Naive thymus-derived CD4-positive, alpha-beta T cell (primary cell): ENCODE data around the gene HYI. TPM values are rescaled to one million over a fixed set of nuclear protein-coding genes. Genes with fewer than 3 reads are reported as not detected.
A peak's percentile ranks its signal among the peaks of the same experiment; 100 is the strongest.

Experiments used
- ATAC-seq: fragments of 150-1000 bp; cut with Tn5 transposase; 2 replicates; pipeline ENCODE4 v1.10.0; 2021; ENCODE audit warnings: mild to moderate bottlenecking, moderate library complexity
- CTCF ChIA-PET: fragments of 350-600 bp; sonication (Branson Sonifier 250); formaldehyde crosslinking; loops from one replicate; lab custom pipeline; 2021; ENCODE audit warnings: antibody characterized with exemption; lab: Charles Lee
- POLR2A ChIA-PET: fragments of 350-600 bp; sonication (Branson Sonifier 250); formaldehyde crosslinking; loops from one replicate; lab custom pipeline; 2021; ENCODE audit warnings: antibody characterized with exemption, inconsistent platforms; lab: Charles Lee
- DNase-seq, 9 donors: peaks; one replicate each; pipeline versions ENCODE4 v3.0.0 to v3.0.0-alpha.2; 2020 to 2022; ENCODE audit warnings: mixed read lengths in 1 of 9
- H3K27ac ChIP-seq: one replicate; pipeline ENCODE4 v1.7.0; 2013; ENCODE audit warnings: mild to moderate bottlenecking, low read depth, low read length, moderate library complexity
- H3K27me3 ChIP-seq, 2 donors: one replicate each; pipeline ENCODE4 v1.7.0; 2013; ENCODE audit warnings: low read length in 2 of 2, mild to moderate bottlenecking in 2 of 2, moderate library complexity in 2 of 2; ENCODE audit not compliant: control insufficient read depth in 2 of 2, insufficient read depth in 2 of 2
- H3K36me3 ChIP-seq, 3 experiments: 1 replicate in 2 of 3; 2 replicates in 1 of 3; pipeline ENCODE4 v1.7.0; 2013; ENCODE audit warnings: low read length in 3 of 3, mild to moderate bottlenecking in 3 of 3, moderate library complexity in 1 of 3; ENCODE audit not compliant: insufficient read depth in 3 of 3, control insufficient read depth in 2 of 3
- H3K4me1 ChIP-seq, 2 donors: one replicate each; pipeline ENCODE4 v1.7.0; 2013; ENCODE audit warnings: low read length in 2 of 2, mild to moderate bottlenecking in 2 of 2, moderate library complexity in 1 of 2; ENCODE audit not compliant: control insufficient read depth in 2 of 2, insufficient read depth in 2 of 2
- H3K4me3 ChIP-seq: 2 replicates; pipeline ENCODE4 v1.7.0; 2013; ENCODE audit warnings: mild to moderate bottlenecking, low read length
- H3K9me3 ChIP-seq, 3 experiments: 1 replicate in 2 of 3; 2 replicates in 1 of 3; pipeline ENCODE4 v1.7.0; 2013; ENCODE audit warnings: low read length in 3 of 3; ENCODE audit not compliant: control insufficient read depth in 2 of 3
- H3K27ac Mint-ChIP-seq, 9 donors: one replicate each; pipeline ENCODE4 v1.8.0; 2020 to 2022; ENCODE audit warnings: mixed read lengths in 9 of 9, mild to moderate bottlenecking in 8 of 9, moderate library complexity in 5 of 9, inconsistent platforms in 2 of 9
- H3K27me3 Mint-ChIP-seq, 5 donors: one replicate each; pipeline ENCODE4 v1.8.0; 2021 to 2022; ENCODE audit warnings: mixed read lengths in 5 of 5, mild to moderate bottlenecking in 1 of 5
- H3K36me3 Mint-ChIP-seq, 5 donors: one replicate each; pipeline ENCODE4 v1.8.0; 2020 to 2022; ENCODE audit warnings: mixed read lengths in 5 of 5, mild to moderate bottlenecking in 3 of 5, inconsistent platforms in 1 of 5
- H3K4me1 Mint-ChIP-seq, 7 donors: one replicate each; pipeline ENCODE4 v1.8.0; 2020 to 2022; ENCODE audit warnings: mixed read lengths in 7 of 7, mild to moderate bottlenecking in 3 of 7, inconsistent platforms in 1 of 7
- H3K4me3 Mint-ChIP-seq, 10 donors: one replicate each; pipeline ENCODE4 v1.8.0; 2020 to 2022; ENCODE audit warnings: mild to moderate bottlenecking in 10 of 10, mixed read lengths in 10 of 10, moderate library complexity in 6 of 10, inconsistent platforms in 2 of 10
- H3K9me3 Mint-ChIP-seq, 11 donors: one replicate each; pipeline ENCODE4 v1.8.0; 2020 to 2022; ENCODE audit warnings: mixed read lengths in 11 of 11, mild to moderate bottlenecking in 4 of 11, inconsistent platforms in 1 of 11, moderate library complexity in 1 of 11
- intact Hi-C, 2 donors: fragments of 100-400 bp; cut with micrococcal nuclease; formaldehyde crosslinking; loops; one replicate each; pipeline ENCODE4 v1.15.1; 2023
- polyA plus RNA-seq, 2 donors: library from polyadenylated mRNA; unstranded; fragments of 300-500 nt; fragmentation: Illumina TruSeq; gene quantifications; one replicate each; pipeline ENCODE4 v1.2.3, GENCODE V29; 2021
- total RNA-seq, 6 experiments: library from RNA in 5 of 6; stranded (reverse) in 5 of 6; gene quantifications; 1 replicate in 5 of 6; 2 replicates in 1 of 6; pipeline ENCODE4 v1.2.3 and lab custom pipeline; 2021 to 2026

Gene HYI
- total and polyA plus RNA-seq, 7 experiments from 2014 or later, result 4.4 to 29.3 (median 22.3) TPM

DNA sequence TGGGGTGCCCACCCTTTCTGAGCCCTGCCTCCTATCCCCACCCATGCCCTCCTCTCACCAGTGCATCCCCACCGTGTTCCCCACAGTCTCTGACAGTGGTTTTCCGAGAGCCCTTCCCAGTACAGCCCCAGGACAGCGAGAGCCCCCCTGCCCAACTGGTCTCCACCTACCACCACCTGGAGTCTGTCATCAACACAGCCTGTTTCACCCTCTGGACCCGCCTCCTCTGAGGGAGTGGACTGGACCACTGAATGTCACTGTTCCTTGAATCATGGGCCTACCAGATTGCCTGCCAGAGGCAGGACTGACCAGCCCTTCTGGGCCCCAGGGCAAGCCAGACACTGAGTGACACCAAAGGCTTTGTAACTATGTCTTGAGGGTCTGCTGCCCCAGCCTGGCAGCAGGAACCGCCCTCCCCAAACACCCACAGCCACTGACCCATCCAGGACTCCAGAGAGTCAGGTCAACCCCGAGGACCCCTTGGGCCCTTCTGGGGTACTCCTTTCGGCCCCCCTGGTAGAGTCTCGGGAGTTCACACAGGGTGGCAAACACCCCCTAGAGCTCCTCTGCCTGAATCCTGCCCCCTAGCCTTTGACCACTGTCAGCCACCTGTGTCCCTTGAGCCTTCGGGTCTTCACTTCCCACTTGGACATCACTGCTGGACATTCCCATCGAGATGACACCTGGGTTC lies 3.3 kb downstream of the HYI start:
- Mint-ChIP-seq H3K4me1 (peaks cover 9 to 27% (median 18%) of the 10 kb centered on the region in 7 donors), H3K27ac (peak overlapping the region in 4 of 9 donors; percentile 1 to 57 (median 19))

GRCh38 chr1:43449708-43450069 lies 4.0 kb downstream of the HYI start:
- H3K27me3 ChIP-seq, result no peaks in the 10 kb centered on the region

More for the DNA sequence above, 3.3 kb downstream of the HYI start:
- Histone ChIP-seq H3K27ac (no peak overlapping the region), H3K9me3 (no peaks in the 10 kb centered on the region), H3K4me1 (peaks cover 0 to 9% of the 10 kb centered on the region in 2 donors), H3K27me3 (no peaks in the 10 kb centered on the region), H3K4me3 (no peak overlapping the region), H3K36me3 (peaks cover 0 to 56% (median 3%) of the 10 kb centered on the region in 3 experiments)
- ChIA-PET POLR2A (no interaction called here), CTCF (interaction anchor here (0.6 kb wide), 1 partner anchor 222 kb away, joined by 4 read pairs; no protein-coding TSS in a partner anchor)
- Mint-ChIP-seq H3K9me3 (peaks cover 0 to 2% (median 0%) of the 10 kb centered on the region in 11 donors), H3K36me3 (peaks cover 3 to 31% (median 4%) of the 10 kb centered on the region in 5 donors), H3K27me3 (peaks cover 0 to 2% (median 0%) of the 10 kb centered on the region in 5 donors), H3K4me3 (no peak overlapping the region)
- intact Hi-C loops, result loop anchor here (5.0 kb wide), 2 partner anchors 83 to 493 kb away; partner anchors contain the start of genes ELOVL1 (in 2 of the 2) and SLC2A1 (in 1 of the 2)
- ATAC-seq (no peak), DNase-seq (no peak)

GRCh38 chr1:43448955-43449707 lies 4.6 kb downstream of the HYI start:
- DNase-seq (no peak), ATAC-seq (no peak)
- peaks cover 0 to 2% of the 10 kb centered on the region in 2 donors for H3K4me1 ChIP-seq
- H3K27me3 ChIP-seq, result no peaks in the 10 kb centered on the region
- H3K36me3 Mint-ChIP-seq, result peaks cover 4 to 39% (median 13%) of the 10 kb centered on the region in 5 donors
- peak overlapping the region in 1 of 10 donors; percentile 14 for H3K4me3 Mint-ChIP-seq
- no peak overlapping the region for H3K27ac ChIP-seq
- POLR2A ChIA-PET, result no interaction called here
- peaks cover 3 to 19% (median 11%) of the 10 kb centered on the region in 7 donors for H3K4me1 Mint-ChIP-seq
- intact Hi-C loops, result no loop called here
- peaks cover 0 to 1% (median 0%) of the 10 kb centered on the region in 11 donors for H3K9me3 Mint-ChIP-seq
- H3K36me3 ChIP-seq, result peaks cover 0 to 69% (median 3%) of the 10 kb centered on the region in 3 experiments
- H3K4me3 ChIP-seq, result no peak overlapping the region
- no peaks in the 10 kb centered on the region for H3K27me3 Mint-ChIP-seq
- no peaks in the 10 kb centered on the region for H3K9me3 ChIP-seq
- CTCF ChIA-PET, result interaction anchor here (1.1 kb wide), 1 partner anchor 16 kb away, joined by 3 read pairs; no protein-coding TSS in a partner anchor
- H3K27ac Mint-ChIP-seq, result peak overlapping the region in 2 of 9 donors; percentile 22 to 75

More at GRCh38 chr1:43449708-43450069, 4.0 kb downstream of the HYI start:
- intact Hi-C loops, result loop anchor here (5.0 kb wide), 2 partner anchors 82 to 492 kb away; partner anchors contain the start of genes ELOVL1 (in 2 of the 2) and SLC2A1 (in 1 of the 2)
- peaks cover 4 to 34% (median 10%) of the 10 kb centered on the region in 5 donors for H3K36me3 Mint-ChIP-seq
- H3K27ac ChIP-seq, result no peak overlapping the region
- POLR2A ChIA-PET, result no interaction called here
- ATAC-seq (no peak), DNase-seq (no peak)
- H3K9me3 Mint-ChIP-seq, result peaks cover 0 to 2% (median 0%) of the 10 kb centered on the region in 11 donors
- H3K4me1 ChIP-seq, result peaks cover 0 to 7% of the 10 kb centered on the region in 2 donors
- CTCF ChIA-PET, result no interaction called here
- H3K4me1 Mint-ChIP-seq, result peaks cover 8 to 25% (median 16%) of the 10 kb centered on the region in 7 donors
- H3K4me3 Mint-ChIP-seq, result peak overlapping the region in 1 of 10 donors; percentile 42
- H3K9me3 ChIP-seq, result no peaks in the 10 kb centered on the region
- no peaks in the 10 kb centered on the region for H3K27me3 Mint-ChIP-seq
- peak overlapping the region in 1 of 9 donors; percentile 17 for H3K27ac Mint-ChIP-seq
- peaks cover 0 to 63% (median 3%) of the 10 kb centered on the region in 3 experiments for H3K36me3 ChIP-seq
- no peak overlapping the region for H3K4me3 ChIP-seq

- DNase-seq (no peak), ATAC-seq (no peak)
- H3K36me3 ChIP-seq, result peaks cover 7 to 79% (median 11%) of the 10 kb centered on the region in 3 experiments
- ChIA-PET POLR2A (no interaction called here), CTCF (interaction anchor here (1.1 kb wide), 1 partner anchor 15 kb away, joined by 3 read pairs; no protein-coding TSS in a partner anchor)
- Mint-ChIP-seq H3K27ac (peak overlapping the region in 1 of 9 donors; percentile 59), H3K36me3 (peaks cover 4 to 49% (median 13%) of the 10 kb centered on the region in 5 donors), H3K9me3 (peaks cover 0 to 1% (median 0%) of the 10 kb centered on the region in 11 donors), H3K4me3 (no peak overlapping the region), H3K4me1 (peaks cover 0 to 14% (median 7%) of the 10 kb centered on the region in 7 donors), H3K27me3 (no peaks in the 10 kb centered on the region)
- H3K4me3 ChIP-seq, result no peak overlapping the region
- no peaks in the 10 kb centered on the region for H3K4me1 ChIP-seq
- H3K9me3 ChIP-seq, result no peaks in the 10 kb centered on the region
- intact Hi-C loops, result no loop called here
- H3K27ac ChIP-seq, result no peak overlapping the region
- no peaks in the 10 kb centered on the region for H3K27me3 ChIP-seq
These were observed 5.6 kb downstream of the HYI start for GRCh38 chr1:43447891-43448708.

- Histone ChIP-seq H3K9me3 (no peaks in the 10 kb centered on the region), H3K27me3 (no peaks in the 10 kb centered on the region), H3K4me1 (no peaks in the 10 kb centered on the region), H3K36me3 (peaks cover 7 to 88% (median 15%) of the 10 kb centered on the region in 3 experiments), H3K4me3 (no peak overlapping the region), H3K27ac (no peak overlapping the region)
- Mint-ChIP-seq H3K4me1 (peaks cover 0 to 8% (median 0%) of the 10 kb centered on the region in 7 donors), H3K27me3 (no peaks in the 10 kb centered on the region), H3K9me3 (peaks cover 0 to 1% (median 0%) of the 10 kb centered on the region in 11 donors), H3K36me3 (peaks cover 4 to 51% (median 13%) of the 10 kb centered on the region in 5 donors), H3K27ac (peak overlapping the region in 1 of 9 donors; percentile 62), H3K4me3 (no peak overlapping the region)
- intact Hi-C loops, result no loop called here
- ChIA-PET CTCF (interaction anchor here (1.3 kb wide), 1 partner anchor 220 kb away, joined by 3 read pairs; no protein-coding TSS in a partner anchor), POLR2A (no interaction called here)
- ATAC-seq, result no peak
- DNase-seq, result no peak
These were observed 6.6 kb downstream of the HYI start for GRCh38 chr1:43446881-43447835.
